ENCODE results near the gene ZSWIM7.

Gene ZSWIM7, protein sequence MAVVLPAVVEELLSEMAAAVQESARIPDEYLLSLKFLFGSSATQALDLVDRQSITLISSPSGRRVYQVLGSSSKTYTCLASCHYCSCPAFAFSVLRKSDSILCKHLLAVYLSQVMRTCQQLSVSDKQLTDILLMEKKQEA

DNA sequence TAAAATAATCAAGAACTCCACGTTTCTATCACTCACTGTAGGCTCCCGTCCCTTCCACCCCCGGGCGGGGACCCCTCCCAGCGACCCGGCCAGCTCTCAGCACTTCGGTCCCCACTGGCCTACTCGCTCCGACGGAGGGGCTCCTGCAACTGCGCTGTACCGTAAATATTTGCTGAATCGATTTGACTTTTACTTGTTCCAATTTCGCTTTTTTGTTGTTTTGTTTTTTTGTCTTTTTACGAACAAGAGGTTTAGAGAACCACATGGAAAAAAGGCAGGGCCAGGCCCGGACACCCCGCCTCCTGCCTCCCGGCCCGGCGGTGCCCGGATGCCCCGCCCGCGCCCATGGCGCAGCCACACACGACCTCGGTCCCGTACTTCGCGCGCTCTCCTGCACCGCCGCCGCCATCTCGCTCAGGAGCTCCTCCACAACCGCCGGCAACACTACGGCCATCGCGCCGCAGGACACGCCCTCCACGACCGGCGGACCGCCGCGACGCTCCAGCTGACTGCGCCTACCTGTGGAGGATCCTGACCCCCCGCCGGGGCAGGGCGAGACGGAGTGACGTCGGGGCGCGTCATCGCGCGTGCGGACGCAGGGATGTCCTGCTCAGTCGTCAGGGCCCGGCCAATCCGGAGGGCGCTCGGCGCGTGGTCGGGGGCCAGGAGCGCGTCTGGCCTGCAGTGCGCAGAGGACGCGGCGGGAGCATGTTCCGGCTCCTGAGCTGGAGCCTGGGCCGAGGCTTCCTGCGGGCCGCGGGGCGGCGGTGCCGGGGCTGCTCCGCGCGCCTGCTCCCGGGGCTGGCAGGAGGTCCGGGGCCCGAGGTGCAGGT lies at the start of gene ZSWIM7, which contains the start of gene TTC19:
ZSWIM7 (minus strand) TSS at position 564 of the 833 bp plus-strand sequence; CDS start at position 454, 110 bp downstream.
TTC19 (plus strand) TSS at position 684 of the 833 bp plus-strand sequence; CDS start at position 709, 25 bp downstream.
- Mint-ChIP-seq H3K27ac (peak within 1 kb of the TSS; percentile 99), H3K27me3 (ENCODE audit: low read depth) (no peaks in the 10 kb centered on the region), H3K9me3 (no peaks in the 10 kb centered on the region), H3K36me3 (ENCODE audit: low read depth) (peaks cover 31% of the 10 kb centered on the region), H3K4me3 (peak within 1 kb of the TSS; percentile 99), H3K4me1 (ENCODE audit: low read depth) (peaks cover 22% of the 10 kb centered on the region)

DNA sequence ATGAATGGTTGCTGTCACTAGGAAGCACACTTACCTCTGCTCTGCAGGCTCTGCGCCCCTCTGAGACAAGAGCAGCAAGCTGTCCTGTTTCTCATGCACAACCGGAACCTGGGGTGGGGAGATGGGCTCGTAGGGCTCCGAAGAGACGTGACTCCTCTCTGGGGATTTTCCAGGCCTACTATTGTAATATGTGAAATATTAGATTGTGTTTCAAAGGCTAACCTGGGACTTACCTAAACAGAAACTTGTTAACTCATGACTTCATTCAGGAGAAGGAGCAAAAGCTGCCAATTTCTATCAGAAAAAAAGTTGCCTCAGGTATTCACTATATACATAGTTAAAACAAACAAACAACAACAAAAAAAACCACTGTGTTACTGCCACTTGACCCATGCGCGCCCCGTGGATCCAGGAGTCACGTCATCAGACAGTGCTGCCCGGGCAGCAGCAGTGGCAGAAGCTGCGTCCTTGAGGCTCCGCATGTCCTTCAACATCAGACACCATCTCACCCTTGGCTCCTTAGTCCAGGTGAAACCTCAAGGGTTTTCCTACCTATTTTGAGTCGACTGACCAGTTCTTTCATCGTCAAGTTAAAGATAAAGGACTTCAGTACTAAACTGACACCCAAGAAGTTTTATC lies 49.4 kb upstream of the ZSWIM7 start:
- Mint-ChIP-seq H3K27me3 (ENCODE audit: low read depth) (no peaks in the 10 kb centered on the region), H3K27ac (no peak overlapping the region), H3K4me1 (ENCODE audit: low read depth) (peaks cover 17% of the 10 kb centered on the region), H3K36me3 (ENCODE audit: low read depth) (peaks cover 45% of the 10 kb centered on the region), H3K9me3 (no peaks in the 10 kb centered on the region), H3K4me3 (no peak overlapping the region)

DNA sequence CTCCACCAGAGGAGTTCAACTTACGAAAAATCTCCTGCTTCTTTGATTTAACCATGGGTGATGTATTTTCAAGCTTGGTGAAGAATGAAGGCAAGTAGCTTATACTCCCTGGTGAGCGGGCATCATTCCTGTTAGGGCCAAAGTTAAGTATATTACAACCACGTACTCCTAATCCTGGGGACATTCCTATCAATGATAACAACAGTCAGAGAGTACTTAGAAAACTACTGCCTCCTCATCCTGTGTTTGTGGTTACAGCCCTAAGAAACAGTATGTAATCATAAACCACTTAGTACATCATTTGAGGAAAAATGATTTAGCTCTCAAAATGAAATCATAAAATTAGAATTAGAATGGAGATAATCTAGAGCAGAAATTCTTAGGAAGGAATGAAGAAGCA lies 47.5 kb upstream of the ZSWIM7 start:
- no peak overlapping the region for H3K27ac Mint-ChIP-seq
- no peaks in the 10 kb centered on the region for H3K27me3 Mint-ChIP-seq (ENCODE audit: low read depth)
- H3K9me3 Mint-ChIP-seq, result no peaks in the 10 kb centered on the region
- peaks cover 19% of the 10 kb centered on the region for H3K4me1 Mint-ChIP-seq (ENCODE audit: low read depth)
- H3K36me3 Mint-ChIP-seq (ENCODE audit: low read depth), result peaks cover 40% of the 10 kb centered on the region
- H3K4me3 Mint-ChIP-seq, result no peak overlapping the region

DNA sequence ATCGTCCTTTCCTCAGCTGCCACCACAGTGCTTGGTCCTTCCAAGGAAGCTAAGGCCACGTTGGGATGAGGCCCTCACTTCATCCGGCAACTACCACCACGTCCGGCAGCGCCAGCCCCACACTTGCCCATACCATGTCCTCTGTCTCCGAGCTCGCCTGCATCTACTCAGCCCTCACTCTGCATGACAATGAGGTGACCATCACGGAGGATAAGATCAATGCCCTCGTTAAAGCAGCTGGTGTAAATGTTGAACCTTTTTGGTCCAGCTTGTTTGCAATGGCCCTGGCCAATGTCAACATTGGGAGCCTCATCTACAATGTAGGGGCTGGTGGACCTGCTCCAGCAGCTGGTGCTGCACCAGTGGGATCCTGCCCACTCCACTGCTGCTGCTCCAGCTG lies 45.0 kb upstream of the ZSWIM7 start:
- Mint-ChIP-seq H3K27ac (no peak overlapping the region), H3K4me3 (no peak overlapping the region), H3K36me3 (ENCODE audit: low read depth) (peaks cover 37% of the 10 kb centered on the region), H3K9me3 (no peaks in the 10 kb centered on the region), H3K4me1 (ENCODE audit: low read depth) (peaks cover 16% of the 10 kb centered on the region), H3K27me3 (ENCODE audit: low read depth) (no peaks in the 10 kb centered on the region)

DNA sequence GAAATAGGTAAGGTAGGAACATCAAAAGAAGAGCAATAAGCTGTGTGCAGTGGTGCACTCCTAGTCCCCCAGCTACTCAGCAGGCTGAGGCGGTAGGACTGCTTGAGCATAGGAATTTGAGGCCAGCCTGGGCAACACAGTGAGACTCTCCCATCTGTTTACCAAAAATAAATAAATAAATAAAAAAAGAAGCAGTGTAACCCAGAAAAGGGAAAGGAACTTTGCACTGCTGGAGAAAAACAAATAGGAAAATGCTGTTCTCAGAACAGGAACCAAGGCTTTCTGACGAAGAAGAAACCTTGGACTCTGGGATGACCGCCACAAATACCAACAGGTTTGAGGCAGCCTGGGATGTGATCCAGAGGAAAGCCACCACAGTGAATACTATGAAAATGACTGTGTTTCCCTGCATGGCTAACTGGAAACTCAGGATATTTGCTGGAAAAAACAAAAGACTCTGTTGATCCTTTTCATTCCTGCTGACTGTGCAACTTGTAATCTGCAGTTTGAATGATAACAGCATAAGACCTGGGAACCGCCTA lies 41.3 kb upstream of the ZSWIM7 start:
- Mint-ChIP-seq H3K27ac (no peak overlapping the region), H3K27me3 (ENCODE audit: low read depth) (no peaks in the 10 kb centered on the region), H3K9me3 (no peaks in the 10 kb centered on the region), H3K36me3 (ENCODE audit: low read depth) (peaks cover 42% of the 10 kb centered on the region), H3K4me1 (ENCODE audit: low read depth) (peaks cover 3% of the 10 kb centered on the region), H3K4me3 (no peak overlapping the region)

DNA sequence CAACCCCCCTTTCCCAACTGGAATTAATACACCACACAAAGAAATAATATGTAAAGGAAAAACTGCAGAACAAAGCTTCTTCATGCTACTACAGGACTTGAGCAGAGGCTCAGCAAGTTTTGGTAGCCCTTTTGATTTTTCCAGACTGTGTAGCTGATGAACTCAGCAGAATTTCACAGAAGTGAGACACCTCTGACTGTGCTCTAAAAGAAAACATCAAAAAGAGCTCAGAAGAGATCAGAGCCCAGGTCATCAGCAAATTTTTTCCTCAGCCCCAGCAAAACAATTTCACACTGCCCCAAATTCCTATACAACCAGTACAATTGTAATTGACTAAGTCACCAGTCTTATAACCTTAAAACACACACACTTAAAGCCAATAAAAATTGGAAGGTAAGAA lies 38.1 kb upstream of the ZSWIM7 start:
- H3K4me3 Mint-ChIP-seq, result no peak overlapping the region
- H3K9me3 Mint-ChIP-seq, result no peaks in the 10 kb centered on the region
- peaks cover 4% of the 10 kb centered on the region for H3K4me1 Mint-ChIP-seq (ENCODE audit: low read depth)
- H3K27me3 Mint-ChIP-seq (ENCODE audit: low read depth), result no peaks in the 10 kb centered on the region
- peaks cover 48% of the 10 kb centered on the region for H3K36me3 Mint-ChIP-seq (ENCODE audit: low read depth)
- H3K27ac Mint-ChIP-seq, result no peak overlapping the region

DNA sequence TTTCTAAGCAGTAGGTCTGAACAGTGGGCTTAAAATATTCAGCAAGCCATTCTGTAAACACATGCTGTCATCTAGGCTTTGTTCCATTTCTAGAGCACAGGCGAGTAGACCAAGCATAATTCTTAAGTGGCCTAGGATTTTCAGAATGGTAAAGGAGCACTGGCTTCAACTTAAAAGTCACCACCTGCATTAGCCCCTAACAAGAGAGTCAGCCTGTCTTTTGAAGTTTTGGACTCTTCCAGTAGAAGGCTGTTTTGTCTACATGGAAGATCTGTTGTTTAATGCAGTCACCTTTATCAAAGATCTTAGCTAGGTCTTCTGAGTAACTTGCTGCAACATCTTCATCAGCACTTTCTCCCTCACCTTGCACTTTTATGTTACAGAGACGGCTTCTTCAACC lies 36.8 kb upstream of the ZSWIM7 start:
- Mint-ChIP-seq H3K27ac (no peak overlapping the region), H3K27me3 (ENCODE audit: low read depth) (no peaks in the 10 kb centered on the region), H3K4me3 (no peak overlapping the region)

DNA sequence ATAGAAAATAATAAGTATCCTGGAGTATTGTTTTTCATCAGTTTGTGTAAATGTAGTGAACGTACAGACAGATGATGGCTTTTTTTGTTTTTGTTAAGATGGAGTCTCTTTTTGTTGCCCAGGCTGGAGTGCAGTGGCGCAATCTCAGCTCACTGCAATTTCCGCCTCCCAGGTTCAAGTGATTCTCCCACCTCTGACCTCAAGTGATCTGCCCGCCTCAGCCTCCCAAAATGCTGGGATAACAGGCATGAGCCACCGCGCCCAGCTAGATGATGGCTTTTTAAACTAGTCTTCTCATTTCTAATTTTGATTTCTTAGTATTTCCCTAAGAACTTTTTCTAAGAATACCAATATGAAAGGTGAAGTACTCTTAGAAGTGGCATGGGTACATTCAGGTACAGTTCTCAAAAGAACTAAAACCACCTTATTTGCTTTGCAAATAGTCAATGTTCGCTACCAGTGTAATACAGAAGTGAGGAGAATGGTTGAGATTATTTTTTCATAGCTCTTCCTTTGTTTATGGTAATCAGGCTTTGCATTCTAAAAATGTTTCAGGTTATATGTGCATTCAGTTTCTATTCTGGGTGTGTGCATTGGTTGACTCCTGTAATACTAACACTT lies 34.3 kb upstream of the ZSWIM7 start:
- no peak overlapping the region for H3K27ac Mint-ChIP-seq
- no peaks in the 10 kb centered on the region for H3K27me3 Mint-ChIP-seq (ENCODE audit: low read depth)
- peaks cover 4% of the 10 kb centered on the region for H3K4me1 Mint-ChIP-seq (ENCODE audit: low read depth)
- H3K9me3 Mint-ChIP-seq, result no peaks in the 10 kb centered on the region
- peaks cover 54% of the 10 kb centered on the region for H3K36me3 Mint-ChIP-seq (ENCODE audit: low read depth)
- no peak overlapping the region for H3K4me3 Mint-ChIP-seq

More for the DNA sequence above, 36.8 kb upstream of the ZSWIM7 start:
- Mint-ChIP-seq H3K36me3 (ENCODE audit: low read depth) (peaks cover 53% of the 10 kb centered on the region), H3K9me3 (no peaks in the 10 kb centered on the region), H3K4me1 (ENCODE audit: low read depth) (peaks cover 4% of the 10 kb centered on the region)

DNA sequence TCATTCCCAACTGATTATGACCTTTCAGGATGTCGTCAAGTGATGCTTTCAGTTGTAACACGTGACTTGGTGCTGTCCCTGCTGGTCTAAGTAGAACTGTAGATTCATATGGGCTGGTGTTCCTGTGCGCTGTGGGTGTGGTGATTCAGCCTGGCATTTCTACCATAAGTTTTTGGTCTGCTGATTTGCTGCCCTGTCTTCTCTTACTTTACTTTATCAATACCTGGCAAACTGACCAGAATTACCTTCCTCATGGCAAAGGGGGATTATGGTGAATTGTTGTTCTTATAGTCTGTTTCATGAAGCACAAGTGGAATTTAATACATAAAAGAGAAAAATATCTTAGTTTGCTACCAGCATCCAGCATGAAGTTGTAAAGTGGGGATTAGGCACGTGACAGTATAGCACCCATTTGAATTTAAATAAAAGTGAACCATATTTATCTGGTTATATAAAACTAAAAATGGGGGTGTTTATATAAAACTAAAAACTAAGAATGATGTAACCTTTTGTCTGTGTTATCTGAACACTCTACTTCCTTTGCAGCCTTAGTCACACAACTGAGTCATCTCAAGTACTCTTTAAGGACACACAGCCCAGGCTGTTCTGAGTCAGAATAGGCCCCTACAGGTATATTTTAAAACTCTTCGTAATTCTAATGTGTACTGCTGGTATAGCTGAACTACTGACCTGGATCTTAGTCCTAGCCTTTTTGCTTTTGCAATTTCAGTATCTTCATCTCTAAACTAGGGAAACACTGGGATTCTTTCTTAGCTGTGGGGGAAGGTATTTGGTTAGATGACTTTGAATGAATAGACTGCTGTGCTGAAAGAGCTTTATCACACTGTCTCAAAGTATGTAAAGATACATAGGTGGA lies 28.4 kb upstream of the ZSWIM7 start:
- H3K4me1 Mint-ChIP-seq (ENCODE audit: low read depth), result peaks cover 24% of the 10 kb centered on the region
- H3K27ac Mint-ChIP-seq, result peak overlapping the region; percentile 84
- H3K9me3 Mint-ChIP-seq, result no peaks in the 10 kb centered on the region
- no peaks in the 10 kb centered on the region for H3K27me3 Mint-ChIP-seq (ENCODE audit: low read depth)
- peak overlapping the region; percentile 31 for H3K4me3 Mint-ChIP-seq
- H3K36me3 Mint-ChIP-seq (ENCODE audit: low read depth), result peaks cover 63% of the 10 kb centered on the region

DNA sequence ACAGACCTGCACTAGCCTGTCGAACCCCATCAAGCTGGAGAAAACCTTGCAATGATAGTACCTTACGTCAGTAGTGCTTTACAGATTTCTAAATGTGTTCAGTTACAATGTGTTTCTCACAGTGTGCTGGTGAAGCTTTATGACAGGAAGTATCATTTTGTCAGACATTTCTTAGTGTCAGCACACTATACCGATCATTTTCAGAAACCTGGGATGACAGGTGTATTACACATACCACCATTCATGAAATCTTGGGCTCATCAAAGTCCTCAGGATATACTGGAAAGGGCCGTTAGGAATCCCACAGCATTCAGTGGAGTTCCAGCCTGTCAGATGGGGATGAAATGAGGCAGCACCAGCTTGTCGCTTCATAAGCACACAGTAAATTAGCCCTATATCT lies 27.4 kb upstream of the ZSWIM7 start:
- no peaks in the 10 kb centered on the region for H3K27me3 Mint-ChIP-seq (ENCODE audit: low read depth)
- peaks cover 54% of the 10 kb centered on the region for H3K36me3 Mint-ChIP-seq (ENCODE audit: low read depth)
- peak overlapping the region; percentile 84 for H3K27ac Mint-ChIP-seq
- peaks cover 28% of the 10 kb centered on the region for H3K4me1 Mint-ChIP-seq (ENCODE audit: low read depth)
- H3K9me3 Mint-ChIP-seq, result no peaks in the 10 kb centered on the region
- H3K4me3 Mint-ChIP-seq, result no peak overlapping the region

DNA sequence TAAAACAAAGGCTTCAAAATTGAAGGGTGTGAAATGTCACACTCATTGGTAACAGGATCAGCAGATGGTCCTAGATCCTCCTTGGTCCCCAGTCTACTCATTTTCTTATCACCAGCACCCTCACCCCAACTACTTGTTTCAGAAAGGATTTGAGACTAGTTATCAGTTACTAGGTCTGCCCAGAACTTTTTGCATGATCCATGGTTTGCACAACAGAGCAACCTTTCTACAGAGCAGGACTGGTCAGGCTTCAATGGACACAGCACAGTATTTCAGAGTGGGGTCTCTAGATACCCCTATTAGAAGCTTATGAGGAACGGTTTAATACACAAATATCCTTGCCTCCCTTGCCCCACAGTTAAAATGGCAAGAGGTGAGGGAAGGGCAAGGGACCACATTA lies 25.7 kb upstream of the ZSWIM7 start:
- no peak overlapping the region for H3K27ac Mint-ChIP-seq
- peaks cover 58% of the 10 kb centered on the region for H3K36me3 Mint-ChIP-seq (ENCODE audit: low read depth)
- H3K9me3 Mint-ChIP-seq, result no peaks in the 10 kb centered on the region
- H3K27me3 Mint-ChIP-seq (ENCODE audit: low read depth), result no peaks in the 10 kb centered on the region
- H3K4me1 Mint-ChIP-seq (ENCODE audit: low read depth), result peaks cover 29% of the 10 kb centered on the region
- H3K4me3 Mint-ChIP-seq, result no peak overlapping the region

DNA sequence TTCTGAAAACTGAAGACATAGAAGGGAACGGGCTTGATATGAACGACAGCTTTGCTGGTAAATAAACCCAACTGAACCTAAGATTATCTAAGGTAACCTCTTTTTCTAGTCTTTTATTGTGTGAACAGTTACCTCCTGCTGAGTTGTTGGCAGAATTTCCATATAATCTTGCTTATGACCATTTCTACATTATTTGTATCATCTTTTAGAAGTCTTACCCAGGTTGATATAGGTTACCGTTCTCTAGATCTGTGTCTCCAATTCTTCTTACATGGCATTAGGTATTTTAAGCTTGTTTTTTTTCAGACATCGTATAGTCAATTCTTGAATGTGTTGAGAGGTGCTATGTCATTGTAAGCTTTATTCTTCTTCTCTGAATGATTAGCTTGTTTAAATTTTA lies 24.4 kb upstream of the ZSWIM7 start:
- no peaks in the 10 kb centered on the region for H3K27me3 Mint-ChIP-seq (ENCODE audit: low read depth)
- no peak overlapping the region for H3K27ac Mint-ChIP-seq
- H3K4me1 Mint-ChIP-seq (ENCODE audit: low read depth), result peaks cover 29% of the 10 kb centered on the region
- peaks cover 52% of the 10 kb centered on the region for H3K36me3 Mint-ChIP-seq (ENCODE audit: low read depth)
- H3K4me3 Mint-ChIP-seq, result no peak overlapping the region
- H3K9me3 Mint-ChIP-seq, result no peaks in the 10 kb centered on the region

DNA sequence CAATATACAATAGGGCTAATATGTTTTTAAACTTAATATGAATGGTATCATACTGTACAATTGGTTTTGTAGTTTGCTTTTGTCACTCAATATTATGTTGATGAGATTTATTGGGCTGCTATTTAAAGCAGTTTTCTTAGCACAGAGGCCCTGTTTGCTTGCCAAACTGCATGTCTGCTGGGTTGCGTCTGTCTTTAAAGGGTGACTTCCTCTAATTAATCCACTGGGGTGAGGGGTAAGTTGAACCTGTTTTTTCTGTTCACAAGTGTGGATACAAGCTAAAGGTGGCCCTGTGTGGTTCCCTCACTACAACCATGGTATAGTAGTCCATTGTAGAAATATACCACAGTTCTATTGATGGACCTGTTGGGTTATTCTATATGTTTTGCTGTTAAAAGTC lies 19.8 kb upstream of the ZSWIM7 start:
- no peak overlapping the region for H3K4me3 Mint-ChIP-seq
- H3K27ac Mint-ChIP-seq, result no peak overlapping the region
- peaks cover 7% of the 10 kb centered on the region for H3K4me1 Mint-ChIP-seq (ENCODE audit: low read depth)
- no peaks in the 10 kb centered on the region for H3K27me3 Mint-ChIP-seq (ENCODE audit: low read depth)
- no peaks in the 10 kb centered on the region for H3K9me3 Mint-ChIP-seq
- H3K36me3 Mint-ChIP-seq (ENCODE audit: low read depth), result peaks cover 31% of the 10 kb centered on the region
